Omental fat pad (tissue), 4 donors: ENCODE results near the gene SLC29A2. TPM values are rescaled to one million over a fixed set of nuclear protein-coding genes. Genes with fewer than 3 reads are reported as not detected.

Source experiments
- ATAC-seq: fragments of 150-250 bp; one replicate; pipeline ENCODE4 v1.9.1; 2016; ENCODE audit warnings: mild to moderate bottlenecking, moderate library complexity; ENCODE audit not compliant: low FRiP score
- DNase-seq: peaks from one replicate; pipeline ENCODE4 v3.0.0-alpha.2; 2019; ENCODE audit warnings: low spot score
- CTCF ChIP-seq, 3 donors: fragments of 450-650 bp; IDR thresholded peaks; one replicate each; pipeline ENCODE4 v1.5.1; 2016 to 2017; ENCODE audit warnings: antibody characterized with exemption in 3 of 3, mild to moderate bottlenecking in 3 of 3, moderate library complexity in 2 of 3
- total RNA-seq, 4 donors: library from RNA; depleted of rRNA; stranded (reverse); fragments of >200 nt; gene quantifications; one replicate each; pipeline ENCODE4 v1.1.0, GENCODE V29; 2016

Gene SLC29A2
- total RNA-seq, 4 donors from 2014 or later: 2.7 to 7.4 (median 5.0) TPM

DNA sequence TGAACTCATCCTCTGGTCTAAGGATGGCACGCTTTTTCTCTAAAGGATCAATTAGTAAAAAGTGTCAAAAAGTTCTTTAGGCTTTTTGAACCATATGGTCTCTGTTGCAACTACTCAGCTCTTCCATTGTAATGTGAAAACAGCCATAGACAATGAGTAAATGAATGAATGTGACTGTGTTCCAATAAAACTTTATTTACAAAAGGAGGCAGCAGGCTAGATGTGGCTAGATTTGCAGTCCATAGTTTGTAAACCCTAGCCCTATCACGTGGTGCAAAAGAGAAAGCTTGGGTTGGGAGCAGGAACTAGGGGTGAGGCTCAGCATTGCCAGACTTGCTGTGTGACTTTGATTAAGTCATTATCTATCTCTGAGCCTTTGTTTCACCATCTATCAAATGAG lies 43.9 kb upstream of the SLC29A2 start:
- DNase-seq (no peak), ATAC-seq (no peak)
- TF ChIP-seq CTCF (IDR thresholded peaks at IDR 0.05): no peak

GRCh38 chr11:66414120-66414934 lies 42.8 kb upstream of the SLC29A2 start:
- ATAC-seq (no peak), DNase-seq (no peak)
- no peak for TF ChIP-seq CTCF (IDR thresholded peaks at IDR 0.05)

- ATAC-seq (no peak), DNase-seq (no peak)
- TF ChIP-seq CTCF (IDR thresholded peaks at IDR 0.05): no peak
These were observed 41.6 kb upstream of the SLC29A2 start for GRCh38 chr11:66413167-66413566.

- TF ChIP-seq CTCF (IDR thresholded peaks at IDR 0.05): no peak
- ATAC-seq (no peak), DNase-seq (no peak)
These were observed 40.5 kb upstream of the SLC29A2 start for GRCh38 chr11:66412110-66412509.

GRCh38 chr11:66411323-66411722 lies 39.8 kb upstream of the SLC29A2 start:
- no peak for TF ChIP-seq CTCF (IDR thresholded peaks at IDR 0.05)
- ATAC-seq (no peak), DNase-seq (no peak)

DNA sequence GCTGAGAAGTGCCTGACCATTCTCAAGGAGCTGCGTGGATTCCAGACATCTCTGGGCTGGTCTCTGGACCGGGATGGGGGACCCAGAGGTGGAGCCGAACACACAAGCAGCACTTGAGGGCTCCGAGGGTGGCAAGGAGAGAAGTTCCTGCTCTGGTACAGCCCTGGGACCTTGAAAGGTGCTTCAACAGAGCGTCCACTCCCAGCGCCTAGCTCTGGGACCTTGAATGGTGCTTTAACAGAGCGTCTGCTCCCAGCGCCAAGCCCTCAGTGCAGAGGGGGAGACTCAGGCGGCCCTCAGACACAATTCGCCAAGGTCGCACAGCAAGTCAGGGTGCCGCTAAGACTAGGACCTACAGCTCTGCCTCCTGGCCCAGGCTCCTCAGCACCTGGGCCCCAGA lies 38.6 kb upstream of the SLC29A2 start:
- ATAC-seq (no peak), DNase-seq (no peak)
- no peak for TF ChIP-seq CTCF (IDR thresholded peaks at IDR 0.05)

DNA sequence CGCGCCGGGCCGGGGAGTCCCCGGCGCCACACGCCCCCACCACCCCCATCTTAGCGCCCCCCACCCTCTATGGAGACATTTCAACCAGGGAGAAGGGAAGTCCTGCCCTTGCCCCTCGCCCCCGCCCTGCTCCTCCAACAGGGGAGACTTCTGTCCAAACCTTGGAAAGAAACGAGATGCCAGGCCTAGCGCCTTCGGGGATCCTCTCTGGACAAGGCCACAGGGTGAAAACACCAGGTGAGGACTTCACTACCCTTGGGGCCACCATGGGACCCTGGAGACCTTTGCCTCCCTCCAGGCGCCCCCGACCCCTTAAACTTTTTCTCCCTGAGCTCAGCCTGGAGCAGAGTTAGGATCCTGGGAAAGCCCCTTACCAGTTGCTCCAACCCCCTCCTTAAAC lies 37.7 kb upstream of the SLC29A2 start:
- DNase-seq: no peak
- no peak for TF ChIP-seq CTCF (IDR thresholded peaks at IDR 0.05)
- no peak for ATAC-seq
